Adrenal gland (tissue), 12 donors: Measurements from ENCODE around the gene NEGR1. TPM values are rescaled to one million over a fixed set of nuclear protein-coding genes. Genes with fewer than 3 reads are reported as not detected.

Source experiments
- DNase-seq, 7 donors: peaks; one replicate each; pipeline ENCODE4 v3.0.0-alpha.2; 2019 to 2020
- H3K27ac ChIP-seq, 5 donors: fragments of 200-600 bp; sonication (generic) in 4 of 5; 1 replicate in 3 of 5; 2 replicates in 2 of 5; pipeline versions ENCODE4 v1.5.1 to v1.8.0; 2016 to 2020; ENCODE audit warnings: mild to moderate bottlenecking in 1 of 5
- H3K27me3 ChIP-seq: fragments of 200-600 bp; 2 replicates; pipeline ENCODE4 v1.8.0; 2021
- H3K36me3 ChIP-seq, 2 donors: fragments of 200-600 bp; replicated peaks in 1 of 2; 1 replicate in 1 of 2; 2 replicates in 1 of 2; pipeline versions ENCODE4 v1.5.1 to v1.8.0; 2018 to 2022
- H3K4me1 ChIP-seq, 2 donors: fragments of 200-600 bp; replicated peaks in 1 of 2; 1 replicate in 1 of 2; 2 replicates in 1 of 2; pipeline versions ENCODE4 v1.5.1 to v1.8.0; 2018 to 2021
- H3K4me3 ChIP-seq, 4 donors: fragments of 200-600 bp; sonication (generic) in 3 of 4; one replicate each; pipeline ENCODE4 v1.5.1; 2016 to 2018
- H3K9me3 ChIP-seq, 3 donors: fragments of 200-600 bp; sonication (generic) in 1 of 3; replicated peaks in 1 of 3; 1 replicate in 2 of 3; 2 replicates in 1 of 3; pipeline versions ENCODE4 v1.5.1 to v1.8.0; 2016 to 2021
- POLR2A ChIP-seq, 2 donors: fragments of 450-650 bp; IDR thresholded peaks; one replicate each; pipeline ENCODE4 v1.6.1; 2017; ENCODE audit warnings: antibody characterized with exemption in 2 of 2, mild to moderate bottlenecking in 2 of 2, moderate library complexity in 1 of 2
- WGBS, 4 donors: extraction: QIAGEN DNeasy Blood & Tissue Kit in 2 of 4; methylation state at CpG; one replicate each; pipeline versions ENCODE4 v1.1.5 to v1.1.7; 2013 to 2017; 5-methylcytosine and 5-hydroxymethylcytosine counted together
- intact Hi-C, 2 donors: fragments of 100-400 bp; cut with DNase I; formaldehyde crosslinking; loops; one replicate each; pipeline versions ENCODE4 v1.14.1 to v1.15.0; 2022 to 2023
- polyA plus RNA-seq, 3 donors: library from polyadenylated mRNA; stranded (reverse); fragments of 200-250 nt in 2 of 3; fragments of 350-450 nt in 1 of 3; fragmentation: Illumina TruSeq in 1 of 3; extraction: RNeasy Lipid Tissue Mini Kit (QIAGEN cat#74804) in 1 of 3; gene quantifications; one replicate each; pipeline ENCODE4 v1.2.3, GENCODE V29; 2013 to 2014
- total RNA-seq, 9 donors: library from RNA; depleted of rRNA in 4 of 9; stranded (reverse); fragments of >200 nt in 4 of 9; fragments of 120-200 nt in 1 of 9; fragmentation: NEBNext Ultra II Directional in 1 of 9; extraction: Animal tissue kit (Norgen Biotek cat#: 25700) in 1 of 9; gene quantifications; one replicate each; pipeline versions ENCODE4 v1.1.0 to v1.2.4, GENCODE V29; 2013 to 2023
- TF ChIP-seq, protein P1 (sequence below), 6 experiments: fragments of 450-650 bp in 4 of 6; fragments of 200-600 bp in 2 of 6; sonication (generic) in 1 of 6; IDR thresholded peaks; 1 replicate in 5 of 6; 2 replicates in 1 of 6; pipeline versions ENCODE4 v1.5.1 to v1.8.0; 2016 to 2021; ENCODE audit warnings: antibody characterized with exemption in 6 of 6, mild to moderate bottlenecking in 2 of 6, moderate library complexity in 1 of 6
- donor health status: healthy with polysubstance abuse.
- donor health status: Bipolar disorder and iron deficiency.
- donor health status: DM: yes; HTN: yes; CAD: no.
- donor health status: DM: no; HTN: no; CAD: no.
- donor health status: DM: no; HTN: no; CAD: no.
- donor health status: DM: yes; HTN: yes; CAD: no.

NEGR1 gene
- total and polyA plus RNA-seq, 12 donors, result 1.1 to 7.4 (median 4.0) TPM

DNA sequence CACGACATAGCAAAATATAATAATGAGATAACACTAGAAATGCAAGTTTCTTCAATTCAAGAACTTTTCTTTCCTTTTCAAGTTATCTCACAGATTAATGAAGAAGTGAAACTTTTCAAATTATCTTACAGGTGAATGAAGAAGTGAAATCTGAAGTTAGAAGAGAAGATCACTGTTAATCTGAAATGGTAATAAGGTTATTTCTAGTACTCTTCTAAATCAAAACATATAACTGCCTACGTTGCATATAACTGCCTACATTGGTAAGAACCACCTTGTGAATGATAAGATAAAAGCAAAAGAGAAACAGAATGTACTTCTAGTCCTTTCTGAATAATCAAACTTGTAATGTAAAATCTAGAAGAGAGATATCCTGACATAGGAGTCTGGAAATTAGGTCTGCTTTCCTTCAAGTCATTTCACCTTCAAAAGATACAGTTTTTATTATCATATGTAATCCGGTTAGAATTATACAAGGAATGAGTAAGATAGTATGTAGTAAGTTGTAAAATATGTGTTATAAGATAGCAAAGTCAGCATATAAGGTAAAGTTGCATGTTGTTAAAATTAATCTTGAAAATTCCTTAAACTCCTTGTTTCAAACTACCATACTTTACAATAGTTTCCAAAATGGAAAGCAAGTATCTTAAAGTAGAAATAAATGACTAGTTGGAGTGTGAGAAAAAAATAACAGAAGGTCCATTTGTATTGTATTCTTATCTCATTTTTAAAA, 679.1 kb downstream of the NEGR1 start:
- intact Hi-C loops, result no loop called here
- Histone ChIP-seq H3K4me3 (no peak overlapping the region), H3K9me3 (no peaks in the 10 kb centered on the region), H3K36me3 (no peaks in the 10 kb centered on the region), H3K27me3 (no peaks in the 10 kb centered on the region), H3K4me1 (no peaks in the 10 kb centered on the region), H3K27ac (no peak overlapping the region)
- no peak for DNase-seq
- TF ChIP-seq, protein P1, sequence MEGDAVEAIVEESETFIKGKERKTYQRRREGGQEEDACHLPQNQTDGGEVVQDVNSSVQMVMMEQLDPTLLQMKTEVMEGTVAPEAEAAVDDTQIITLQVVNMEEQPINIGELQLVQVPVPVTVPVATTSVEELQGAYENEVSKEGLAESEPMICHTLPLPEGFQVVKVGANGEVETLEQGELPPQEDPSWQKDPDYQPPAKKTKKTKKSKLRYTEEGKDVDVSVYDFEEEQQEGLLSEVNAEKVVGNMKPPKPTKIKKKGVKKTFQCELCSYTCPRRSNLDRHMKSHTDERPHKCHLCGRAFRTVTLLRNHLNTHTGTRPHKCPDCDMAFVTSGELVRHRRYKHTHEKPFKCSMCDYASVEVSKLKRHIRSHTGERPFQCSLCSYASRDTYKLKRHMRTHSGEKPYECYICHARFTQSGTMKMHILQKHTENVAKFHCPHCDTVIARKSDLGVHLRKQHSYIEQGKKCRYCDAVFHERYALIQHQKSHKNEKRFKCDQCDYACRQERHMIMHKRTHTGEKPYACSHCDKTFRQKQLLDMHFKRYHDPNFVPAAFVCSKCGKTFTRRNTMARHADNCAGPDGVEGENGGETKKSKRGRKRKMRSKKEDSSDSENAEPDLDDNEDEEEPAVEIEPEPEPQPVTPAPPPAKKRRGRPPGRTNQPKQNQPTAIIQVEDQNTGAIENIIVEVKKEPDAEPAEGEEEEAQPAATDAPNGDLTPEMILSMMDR (IDR thresholded peaks at IDR 0.05), result no peak
- no peak for TF ChIP-seq POLR2A (IDR thresholded peaks at IDR 0.05)
- 69 to 79% (median 74%) methylated on average over 3 of the region's 3 CpGs for WGBS, 4 donors

DNA sequence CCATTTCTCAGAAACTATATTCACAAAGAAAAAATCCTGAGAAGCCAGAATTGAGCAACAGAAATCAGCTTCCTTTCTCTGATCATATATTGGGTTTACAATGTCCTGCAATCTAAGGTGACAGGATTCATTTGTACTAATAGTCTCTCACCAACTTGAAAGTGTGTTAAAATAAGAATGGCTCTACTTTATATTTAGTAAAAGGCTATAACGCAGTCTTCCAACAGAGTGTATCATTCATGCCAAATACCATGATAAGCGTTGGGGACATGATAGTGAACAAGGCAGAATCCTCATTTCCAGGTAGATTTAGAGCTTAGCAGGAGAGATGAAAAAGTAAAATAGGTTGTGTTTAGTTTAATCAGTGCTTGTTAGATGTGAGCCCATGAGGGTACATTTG, 682.3 kb downstream of the NEGR1 start:
- Histone ChIP-seq H3K36me3 (no peaks in the 10 kb centered on the region), H3K4me1 (no peaks in the 10 kb centered on the region), H3K27ac (no peak overlapping the region), H3K27me3 (no peaks in the 10 kb centered on the region), H3K9me3 (no peaks in the 10 kb centered on the region), H3K4me3 (no peak overlapping the region)
- no peak for DNase-seq
- no peak for TF ChIP-seq POLR2A (IDR thresholded peaks at IDR 0.05)
- WGBS, 4 donors, result 78 to 94% (median 87%) methylated on average over 2 of the region's 2 CpGs
- intact Hi-C loops, result no loop called here

DNA sequence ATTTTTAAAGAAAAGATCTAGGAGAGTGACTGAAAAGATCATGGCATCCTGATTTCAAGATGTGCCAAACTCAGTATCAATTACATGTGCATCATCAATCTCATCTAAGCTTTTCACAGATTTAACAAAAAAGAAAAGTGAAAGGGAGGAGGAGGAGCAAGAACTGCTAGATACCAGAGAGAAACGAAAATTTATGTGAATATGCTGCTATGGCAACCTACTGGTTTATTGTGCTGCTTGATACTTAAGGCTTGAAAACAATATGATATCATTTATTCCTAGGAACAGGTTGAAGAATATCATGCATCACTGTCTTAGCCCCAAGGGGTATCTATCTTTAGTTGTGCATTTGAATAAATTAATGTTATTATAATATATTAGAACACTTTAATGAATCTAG, 683.0 kb downstream of the NEGR1 start:
- 24 to 37% (median 27%) methylated on average over 1 of the region's 1 CpG for WGBS, 4 donors
- Histone ChIP-seq H3K4me3 (no peak overlapping the region), H3K36me3 (no peaks in the 10 kb centered on the region), H3K4me1 (no peaks in the 10 kb centered on the region), H3K27me3 (no peaks in the 10 kb centered on the region), H3K27ac (no peak overlapping the region), H3K9me3 (no peaks in the 10 kb centered on the region)
- TF ChIP-seq POLR2A (IDR thresholded peaks at IDR 0.05), result no peak
- TF ChIP-seq, protein P1 (IDR thresholded peaks at IDR 0.05), result no peak
- intact Hi-C loops, result no loop called here
- no peak for DNase-seq

DNA sequence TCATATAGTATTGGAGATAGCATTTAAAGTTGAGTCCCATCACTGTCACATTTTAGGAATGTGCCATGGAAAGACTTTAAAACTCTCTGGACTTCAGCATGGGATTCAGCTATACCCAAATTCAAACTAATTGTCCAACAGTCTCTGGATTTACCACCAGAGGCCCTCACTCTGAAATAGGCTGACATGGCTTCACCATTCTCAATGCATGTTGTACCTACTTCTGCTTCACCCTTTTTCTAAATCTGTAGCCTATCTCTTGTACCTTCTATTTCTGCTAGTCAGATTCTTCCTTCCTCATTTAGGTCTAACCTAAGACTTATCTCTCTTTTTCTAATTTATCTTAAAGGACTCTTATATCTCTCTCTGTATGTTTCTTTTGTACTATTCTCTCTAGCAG, 688.8 kb downstream of the NEGR1 start:
- Histone ChIP-seq H3K4me3 (no peak overlapping the region), H3K27ac (no peak overlapping the region), H3K36me3 (no peaks in the 10 kb centered on the region), H3K9me3 (no peaks in the 10 kb centered on the region), H3K4me1 (no peaks in the 10 kb centered on the region), H3K27me3 (no peaks in the 10 kb centered on the region)
- DNase-seq, result no peak
- intact Hi-C loops, result no loop called here
- TF ChIP-seq POLR2A (IDR thresholded peaks at IDR 0.05), result no peak
- TF ChIP-seq, protein P1 (IDR thresholded peaks at IDR 0.05), result no peak

DNA sequence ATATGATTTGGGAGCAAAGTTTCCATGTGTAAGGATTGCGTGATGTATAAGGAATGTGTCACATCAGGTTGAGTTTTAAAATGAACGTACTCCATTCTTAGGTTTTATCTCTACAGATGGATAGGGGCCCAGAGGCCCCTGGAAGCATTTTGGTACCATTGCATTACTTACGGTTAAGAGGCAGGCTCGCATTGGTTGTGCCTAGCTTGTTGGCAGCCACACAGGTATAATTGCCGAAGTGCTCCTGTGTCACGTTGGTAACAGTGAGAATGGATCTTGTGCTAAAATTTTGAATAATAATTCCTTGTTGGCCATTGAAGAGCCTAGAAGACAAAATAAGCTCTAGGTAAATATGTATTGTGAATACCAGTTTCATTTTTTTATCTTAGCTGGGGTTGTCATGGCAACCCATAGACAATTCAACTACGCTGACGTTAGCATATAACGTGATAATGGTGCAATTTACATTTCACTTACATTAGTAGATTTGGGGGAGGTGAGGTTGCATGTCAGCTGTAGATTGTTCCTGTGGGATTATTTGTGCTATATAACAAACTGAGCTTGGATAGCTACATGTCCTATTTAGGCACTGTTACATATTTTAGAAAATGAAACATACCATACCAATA, 689.6 kb downstream of the NEGR1 start:
- Histone ChIP-seq H3K4me1 (no peaks in the 10 kb centered on the region), H3K36me3 (no peaks in the 10 kb centered on the region), H3K27ac (no peak overlapping the region), H3K27me3 (no peaks in the 10 kb centered on the region), H3K9me3 (no peaks in the 10 kb centered on the region), H3K4me3 (no peak overlapping the region)
- intact Hi-C loops, result no loop called here
- DNase-seq, result no peak
- no peak for TF ChIP-seq POLR2A (IDR thresholded peaks at IDR 0.05)
- TF ChIP-seq, protein P1 (IDR thresholded peaks at IDR 0.05), result no peak
- WGBS, 4 donors, result 62 to 68% (median 63%) methylated on average over 9 of the region's 9 CpGs
